GM21423 (cell line): ENCODE results near the gene MCFD2.
"Not testable (repeated sequence)": the region's sequence is repeated elsewhere in the genome, so short reads cannot be mapped to it uniquely, and the experiment has no call there.

ENCODE experiments used
- ATAC-seq: cut with Tn5 transposase; IDR thresholded peaks from one replicate; pipeline ENCODE4 v1.9.1; 2021; ENCODE audit warnings: mild to moderate bottlenecking, moderate library complexity; ENCODE audit not compliant: unreplicated experiment

Gene MCFD2

DNA sequence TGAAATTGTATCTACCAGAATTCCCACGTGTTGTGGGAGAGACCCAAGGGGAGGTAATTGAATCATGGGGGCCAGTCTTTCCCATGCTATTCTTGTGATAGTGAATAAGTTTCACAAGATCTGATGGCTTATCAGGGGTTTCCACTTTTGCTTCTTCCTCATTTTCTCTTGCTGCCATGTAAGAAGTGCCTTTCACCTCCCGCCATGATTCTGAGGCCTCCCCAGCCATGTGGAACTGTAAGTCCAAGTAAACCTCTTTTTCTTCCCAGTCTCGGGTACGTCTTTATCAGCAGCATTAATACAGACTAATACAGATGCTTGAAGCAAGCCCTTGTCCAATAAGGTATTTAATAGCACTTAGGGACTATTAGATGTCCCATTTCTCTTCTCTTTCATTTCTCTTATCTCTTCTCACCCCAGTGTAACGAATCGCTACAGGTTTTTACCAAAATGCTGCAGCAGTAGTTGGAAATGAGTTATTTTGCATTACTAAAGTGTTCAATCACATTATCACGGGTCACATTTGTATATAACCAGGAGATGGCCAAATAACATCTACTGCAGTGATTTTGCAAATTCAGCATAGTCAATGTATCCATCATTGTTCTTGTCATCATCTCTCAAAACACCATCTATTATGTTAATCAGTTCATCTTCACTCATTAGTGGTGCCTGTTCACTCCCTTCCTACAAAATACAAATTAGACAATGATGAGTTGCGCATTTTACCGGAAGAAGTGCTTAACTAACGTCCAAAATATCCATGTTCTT lies 10.5 kb downstream of the MCFD2 start:
- ATAC-seq = not testable (repeated sequence)

GRCh38 chr2:46902980-46903379 lies 12.6 kb downstream of the MCFD2 start:
- ATAC-seq = not testable (repeated sequence)

DNA sequence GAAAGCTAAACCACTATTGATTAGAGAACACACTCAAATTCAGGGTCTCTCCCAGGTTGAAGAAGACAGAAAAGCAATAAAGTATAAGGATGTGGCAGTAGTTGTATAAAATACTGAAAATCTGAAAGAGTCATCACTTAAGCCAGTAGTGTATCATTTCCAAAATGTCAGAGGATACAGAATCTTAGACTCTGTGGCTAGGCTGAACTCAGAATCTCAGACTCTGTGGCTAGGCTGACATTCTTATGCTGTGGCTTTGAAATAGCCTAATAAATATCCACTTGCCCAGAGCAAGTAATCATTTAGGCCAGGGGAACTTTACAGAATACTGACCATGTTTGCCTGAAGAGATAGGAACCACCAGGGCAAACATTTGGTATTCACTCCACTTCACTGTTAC lies 13.1 kb downstream of the MCFD2 start:
- ATAC-seq = no peak

DNA sequence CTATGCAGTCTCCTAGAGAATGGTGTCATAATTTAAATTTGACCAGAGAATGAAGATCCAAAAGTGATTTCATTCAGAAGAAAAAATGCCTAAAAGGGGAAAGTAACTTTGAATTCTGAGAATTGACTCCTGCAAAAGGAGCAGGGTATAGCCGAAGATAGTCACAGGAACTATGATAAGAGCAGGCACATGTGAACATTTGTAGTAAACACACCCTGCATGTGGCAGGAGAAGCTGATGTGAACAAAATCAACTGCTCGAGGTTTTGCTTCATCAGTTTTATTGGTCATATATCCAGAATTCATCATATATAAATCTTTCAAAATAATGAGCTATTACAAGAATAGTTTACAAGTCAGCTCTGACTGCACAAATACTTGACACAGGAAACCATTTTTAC lies 14.0 kb downstream of the MCFD2 start:
- ATAC-seq = no peak

GRCh38 chr2:46900381-46900780 lies 15.2 kb downstream of the MCFD2 start:
- no peak for ATAC-seq

GRCh38 chr2:46899053-46899452 lies 16.6 kb downstream of the MCFD2 start:
- ATAC-seq = no peak

- ATAC-seq = no peak
Observed at GRCh38 chr2:46898024-46898423, 17.6 kb downstream of the MCFD2 start.

DNA sequence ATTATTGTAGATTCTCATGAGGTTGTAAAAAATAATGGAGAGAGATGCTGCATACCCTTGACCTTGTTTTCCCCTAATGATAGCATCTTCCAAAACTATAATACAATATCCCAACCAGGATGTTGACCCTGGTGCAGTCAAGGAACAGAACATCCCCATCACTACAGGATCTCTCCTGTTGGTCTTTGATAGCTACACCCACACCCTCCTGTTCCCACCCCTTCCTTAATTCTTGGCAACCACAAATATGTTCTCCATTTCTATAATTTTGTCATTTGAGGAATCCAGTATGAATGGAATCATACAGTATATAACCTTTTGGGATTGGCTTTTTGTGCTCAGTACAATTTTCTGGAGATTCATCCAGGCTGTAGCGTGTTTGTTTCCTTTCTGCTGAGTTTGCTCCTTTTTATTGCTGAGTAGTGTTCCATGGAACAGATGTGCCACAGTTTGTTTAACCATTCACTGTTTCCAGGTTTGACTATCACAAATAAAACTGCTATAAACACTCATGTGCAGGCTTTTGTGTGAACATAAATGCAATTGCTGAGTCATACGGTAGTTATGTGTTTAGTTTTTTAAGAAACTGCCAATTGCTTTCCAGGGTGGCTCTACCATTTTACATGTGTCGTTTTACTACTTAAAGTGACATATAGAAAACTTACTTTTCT lies 22.2 kb downstream of the MCFD2 start:
- ATAC-seq = no peak

- ATAC-seq = no peak
Observed at GRCh38 chr2:46891956-46892553, 23.6 kb downstream of the MCFD2 start.

GRCh38 chr2:46888421-46888952 lies 27.1 kb downstream of the MCFD2 start:
- ATAC-seq = no peak

DNA sequence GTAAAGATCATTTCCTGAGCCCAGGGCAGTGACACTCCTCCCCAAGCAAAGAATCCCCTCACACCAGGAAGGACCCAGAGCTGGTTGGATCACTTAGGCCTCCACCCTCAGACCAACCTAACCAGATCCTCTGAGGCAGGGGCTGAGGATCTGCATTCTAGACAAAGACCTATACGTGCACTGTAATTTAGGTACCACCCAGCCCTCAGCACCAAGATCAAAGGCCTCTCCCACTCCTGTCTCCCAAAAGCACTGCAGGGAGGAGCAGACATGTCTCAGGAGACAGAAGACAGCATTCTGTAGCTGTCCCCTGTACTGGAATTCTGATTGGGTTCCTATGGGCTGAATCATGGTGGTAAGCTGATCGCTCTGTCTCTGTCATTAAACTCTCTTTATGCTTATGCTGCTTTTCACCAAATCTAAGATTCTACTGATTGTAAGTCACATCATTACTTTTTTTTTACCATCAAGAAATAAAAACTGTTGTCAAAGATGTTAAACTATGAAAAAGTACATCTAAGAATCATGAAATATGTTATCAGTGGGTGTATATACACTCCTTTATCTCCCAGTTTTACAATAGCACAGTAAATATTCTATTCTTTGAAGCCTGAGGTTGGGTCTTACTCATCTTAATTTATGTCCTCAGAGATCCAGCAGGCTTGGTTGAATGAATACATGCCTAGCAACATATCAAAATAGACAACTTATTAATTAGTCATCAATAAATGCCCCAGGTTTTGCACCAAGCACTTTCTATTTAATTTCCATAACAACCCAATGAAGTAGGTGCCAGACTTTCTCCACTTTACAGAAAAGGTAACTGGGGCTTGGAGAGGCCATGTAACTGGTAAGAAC lies 28.3 kb downstream of the MCFD2 start:
- ATAC-seq = no peak

DNA sequence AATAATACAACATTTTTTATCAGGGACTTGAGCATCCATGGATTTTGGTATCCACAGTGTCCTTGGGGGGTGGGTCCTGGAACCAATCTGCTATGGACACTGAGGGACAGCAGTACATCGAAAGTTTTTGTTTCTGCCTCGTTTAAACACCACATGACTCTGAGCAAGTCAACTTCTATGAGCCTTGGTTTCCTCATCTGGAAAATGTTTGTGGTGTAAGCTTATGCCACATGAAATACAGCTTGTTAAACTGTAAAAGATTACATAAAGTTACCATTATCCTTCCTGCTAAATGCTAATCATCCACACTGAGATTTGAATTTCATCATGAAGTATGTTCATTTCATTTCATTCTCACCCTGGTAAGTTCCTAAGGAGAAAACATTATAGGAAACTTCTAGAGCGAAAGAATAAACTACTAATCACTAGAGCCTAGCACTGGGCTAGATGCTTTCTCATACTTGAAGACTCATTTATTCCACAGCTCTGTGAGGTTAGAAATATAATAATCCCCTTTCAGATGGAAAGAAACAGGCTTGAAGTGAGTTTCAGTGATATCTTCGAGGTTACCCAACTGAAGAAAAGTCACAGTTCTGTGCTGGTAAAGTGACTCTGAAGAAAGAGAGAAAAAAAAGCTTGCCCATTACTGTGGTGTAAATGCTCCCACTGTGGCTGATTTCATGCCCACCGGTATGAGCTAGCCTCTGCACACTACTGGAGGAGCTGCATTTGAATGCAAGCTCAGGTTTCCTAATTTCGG lies 29.2 kb downstream of the MCFD2 start:
- ATAC-seq = no peak

GRCh38 chr2:46885376-46885775 lies 30.2 kb downstream of the MCFD2 start:
- no peak for ATAC-seq

- ATAC-seq = no peak
Observed at GRCh38 chr2:46879511-46879910, 36.1 kb downstream of the MCFD2 start.

GRCh38 chr2:46878886-46879285 lies 36.7 kb downstream of the MCFD2 start:
- no peak for ATAC-seq

DNA sequence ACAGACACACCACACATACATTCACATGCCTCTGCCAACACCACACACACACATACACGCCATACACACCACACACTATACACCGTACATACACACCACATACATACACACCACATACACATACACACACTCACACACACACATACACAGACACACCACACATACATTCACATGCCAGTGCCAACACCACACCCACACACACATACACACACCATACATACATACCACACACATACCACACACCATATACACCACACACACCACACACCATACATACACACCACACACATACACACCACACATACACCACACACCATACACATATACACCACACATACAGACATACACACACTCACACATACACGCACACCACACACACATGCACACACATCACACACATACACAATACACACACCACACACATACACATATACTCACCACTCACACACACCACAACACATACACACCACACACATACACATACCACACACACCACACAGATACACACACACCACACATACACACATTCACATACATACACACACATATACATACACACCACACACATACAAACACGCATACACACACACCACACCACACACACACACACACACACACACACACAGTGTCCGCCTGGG lies 37.2 kb downstream of the MCFD2 start:
- no peak for ATAC-seq

- no peak for ATAC-seq
Observed at GRCh38 chr2:46877619-46878113, 37.9 kb downstream of the MCFD2 start.

DNA sequence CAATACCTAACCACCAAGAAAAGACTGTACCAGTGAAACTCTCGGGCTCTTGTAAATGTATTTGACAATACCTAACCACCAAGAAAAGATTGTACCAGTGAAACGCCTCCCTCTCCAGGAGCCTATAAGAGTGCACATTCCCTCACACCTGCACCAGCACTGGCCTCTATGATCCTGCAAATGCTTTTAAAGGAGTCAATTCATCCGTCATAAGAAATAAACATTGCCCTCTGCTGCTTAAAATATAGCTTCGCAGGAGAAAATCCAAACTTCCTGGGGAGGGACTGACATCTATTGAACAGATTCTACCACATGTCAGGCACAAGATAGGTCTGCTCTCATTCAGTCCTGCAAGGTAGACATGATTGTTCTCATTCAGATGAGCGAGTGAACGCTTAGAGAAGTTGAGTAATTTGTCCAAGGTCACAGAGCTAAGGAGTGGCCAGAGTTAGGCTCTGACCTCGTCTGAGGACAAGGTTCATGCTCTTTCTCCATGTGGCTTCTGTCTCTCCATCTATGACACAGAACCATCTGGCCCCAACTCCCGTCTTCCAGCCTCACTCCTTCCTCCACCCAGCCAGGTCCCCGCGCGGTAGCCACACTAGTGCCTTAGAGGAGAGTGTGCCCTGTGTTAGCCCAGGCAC lies 38.7 kb downstream of the MCFD2 start:
- ATAC-seq = no peak
